ENCODE measurements around the gene OXA1L.

GRCh38 chr14:22812744-22813143 lies 46.3 kb downstream of the OXA1L start:
- TF ChIP-seq, protein P1, sequence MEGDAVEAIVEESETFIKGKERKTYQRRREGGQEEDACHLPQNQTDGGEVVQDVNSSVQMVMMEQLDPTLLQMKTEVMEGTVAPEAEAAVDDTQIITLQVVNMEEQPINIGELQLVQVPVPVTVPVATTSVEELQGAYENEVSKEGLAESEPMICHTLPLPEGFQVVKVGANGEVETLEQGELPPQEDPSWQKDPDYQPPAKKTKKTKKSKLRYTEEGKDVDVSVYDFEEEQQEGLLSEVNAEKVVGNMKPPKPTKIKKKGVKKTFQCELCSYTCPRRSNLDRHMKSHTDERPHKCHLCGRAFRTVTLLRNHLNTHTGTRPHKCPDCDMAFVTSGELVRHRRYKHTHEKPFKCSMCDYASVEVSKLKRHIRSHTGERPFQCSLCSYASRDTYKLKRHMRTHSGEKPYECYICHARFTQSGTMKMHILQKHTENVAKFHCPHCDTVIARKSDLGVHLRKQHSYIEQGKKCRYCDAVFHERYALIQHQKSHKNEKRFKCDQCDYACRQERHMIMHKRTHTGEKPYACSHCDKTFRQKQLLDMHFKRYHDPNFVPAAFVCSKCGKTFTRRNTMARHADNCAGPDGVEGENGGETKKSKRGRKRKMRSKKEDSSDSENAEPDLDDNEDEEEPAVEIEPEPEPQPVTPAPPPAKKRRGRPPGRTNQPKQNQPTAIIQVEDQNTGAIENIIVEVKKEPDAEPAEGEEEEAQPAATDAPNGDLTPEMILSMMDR (IDR thresholded peaks at IDR 0.05; ENCODE audit: insufficient read depth, low read length), result no peak
- TF ChIP-seq GABPA (IDR thresholded peaks at IDR 0.05; ENCODE audit: low read depth), result no peak
- TF ChIP-seq, protein P2, sequence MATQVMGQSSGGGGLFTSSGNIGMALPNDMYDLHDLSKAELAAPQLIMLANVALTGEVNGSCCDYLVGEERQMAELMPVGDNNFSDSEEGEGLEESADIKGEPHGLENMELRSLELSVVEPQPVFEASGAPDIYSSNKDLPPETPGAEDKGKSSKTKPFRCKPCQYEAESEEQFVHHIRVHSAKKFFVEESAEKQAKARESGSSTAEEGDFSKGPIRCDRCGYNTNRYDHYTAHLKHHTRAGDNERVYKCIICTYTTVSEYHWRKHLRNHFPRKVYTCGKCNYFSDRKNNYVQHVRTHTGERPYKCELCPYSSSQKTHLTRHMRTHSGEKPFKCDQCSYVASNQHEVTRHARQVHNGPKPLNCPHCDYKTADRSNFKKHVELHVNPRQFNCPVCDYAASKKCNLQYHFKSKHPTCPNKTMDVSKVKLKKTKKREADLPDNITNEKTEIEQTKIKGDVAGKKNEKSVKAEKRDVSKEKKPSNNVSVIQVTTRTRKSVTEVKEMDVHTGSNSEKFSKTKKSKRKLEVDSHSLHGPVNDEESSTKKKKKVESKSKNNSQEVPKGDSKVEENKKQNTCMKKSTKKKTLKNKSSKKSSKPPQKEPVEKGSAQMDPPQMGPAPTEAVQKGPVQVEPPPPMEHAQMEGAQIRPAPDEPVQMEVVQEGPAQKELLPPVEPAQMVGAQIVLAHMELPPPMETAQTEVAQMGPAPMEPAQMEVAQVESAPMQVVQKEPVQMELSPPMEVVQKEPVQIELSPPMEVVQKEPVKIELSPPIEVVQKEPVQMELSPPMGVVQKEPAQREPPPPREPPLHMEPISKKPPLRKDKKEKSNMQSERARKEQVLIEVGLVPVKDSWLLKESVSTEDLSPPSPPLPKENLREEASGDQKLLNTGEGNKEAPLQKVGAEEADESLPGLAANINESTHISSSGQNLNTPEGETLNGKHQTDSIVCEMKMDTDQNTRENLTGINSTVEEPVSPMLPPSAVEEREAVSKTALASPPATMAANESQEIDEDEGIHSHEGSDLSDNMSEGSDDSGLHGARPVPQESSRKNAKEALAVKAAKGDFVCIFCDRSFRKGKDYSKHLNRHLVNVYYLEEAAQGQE (IDR thresholded peaks at IDR 0.05; ENCODE audit: insufficient replicate concordance, low read depth), result no peak
